Inferior parietal cortex (tissue), 1 donor: ENCODE data around the gene PHLDB2.

ENCODE experiments used
- DNase-seq: peaks from one replicate; pipeline ENCODE4 v3.0.0-alpha.2; 2016; ENCODE audit errors: extremely low spot score

Gene PHLDB2

GRCh38 chr3:111999484-112000324 lies 140.6 kb downstream of the PHLDB2 start:
- DNase-seq, result peak; percentile 59

- peak; percentile 53 for DNase-seq
These were observed 141.3 kb downstream of the PHLDB2 start for GRCh38 chr3:112000367-112000771.

GRCh38 chr3:112000966-112001365 lies 141.9 kb downstream of the PHLDB2 start:
- no peak for DNase-seq

GRCh38 chr3:112001526-112001925 lies 142.5 kb downstream of the PHLDB2 start:
- no peak for DNase-seq

GRCh38 chr3:112002096-112002971 lies 143.3 kb downstream of the PHLDB2 start:
- no peak for DNase-seq

- DNase-seq, result no peak
These were observed 144.4 kb downstream of the PHLDB2 start for GRCh38 chr3:112003321-112004080.

- DNase-seq, result no peak
These were observed 145.1 kb downstream of the PHLDB2 start for GRCh38 chr3:112004187-112004586.

- no peak for DNase-seq
These were observed 145.6 kb downstream of the PHLDB2 start for GRCh38 chr3:112004669-112005068.

- no peak for DNase-seq
These were observed 146.1 kb downstream of the PHLDB2 start for GRCh38 chr3:112005091-112005672.

- DNase-seq, result no peak
These were observed 148.6 kb downstream of the PHLDB2 start for GRCh38 chr3:112007633-112008032.

- no peak for DNase-seq
These were observed 150.6 kb downstream of the PHLDB2 start for GRCh38 chr3:112009670-112010069.

- no peak for DNase-seq
These were observed 151.6 kb downstream of the PHLDB2 start for GRCh38 chr3:112010636-112011035.

GRCh38 chr3:112011376-112011940 lies 152.4 kb downstream of the PHLDB2 start:
- no peak for DNase-seq

- no peak for DNase-seq
These were observed 153.3 kb downstream of the PHLDB2 start for GRCh38 chr3:112012205-112012992.

GRCh38 chr3:112013058-112013783 lies 154.2 kb downstream of the PHLDB2 start:
- peak; percentile 80 for DNase-seq

GRCh38 chr3:112013784-112014143 lies 154.7 kb downstream of the PHLDB2 start:
- DNase-seq, result no peak

- no peak for DNase-seq
These were observed 158.0 kb downstream of the PHLDB2 start for GRCh38 chr3:112017091-112017490.

- DNase-seq, result no peak
These were observed 159.6 kb downstream of the PHLDB2 start for GRCh38 chr3:112018712-112019111.

GRCh38 chr3:112019716-112020115 lies 160.7 kb downstream of the PHLDB2 start:
- DNase-seq, result no peak

GRCh38 chr3:112020674-112021085 lies 161.6 kb downstream of the PHLDB2 start:
- DNase-seq, result no peak
